Vein endothelial cell (primary cell): ENCODE data around the gene WFDC5. TPM values are rescaled to one million over a fixed set of nuclear protein-coding genes. Genes with fewer than 3 reads are reported as not detected.

ENCODE experiments used
- total RNA-seq: library from RNA; depleted of rRNA; stranded (reverse); fragments of >200 nt; gene quantifications from 2 replicates; pipeline ENCODE4 v1.2.3, GENCODE V29; 2012

The WFDC5 gene
- total RNA-seq: not detected in 2 replicates

GRCh38 chr20:45114465-45115385 lies at the start of gene WFDC5:
WFDC5 (minus strand) TSS chr20:45115174; CDS start chr20:45115083, 91 bp downstream.

GRCh38 chr20:45124365-45124764 lies 9.4 kb upstream of the WFDC5 start, which contains the start of gene WFDC12:
WFDC12 (minus strand) TSS chr20:45124465; CDS start chr20:45124447, 18 bp downstream.

GRCh38 chr20:45100563-45101245 lies 14.3 kb downstream of the WFDC5 start, which contains the start of gene KCNS1:
KCNS1 (minus strand) TSS chr20:45101127; CDS start chr20:45099236, 1,891 bp downstream.

Other genes starting within 250 kb of the WFDC5 start
- 114 and 161 TPM in 2 replicates for gene YWHAB, start 229.5 kb downstream of the WFDC5 start, total RNA-seq
- gene PABPC1L, start 205.1 kb downstream of the WFDC5 start, total RNA-seq: 1.3 and 1.4 TPM in 2 replicates
- 33.3 and 44.5 TPM in 2 replicates for gene TOMM34, start 154.8 kb downstream of the WFDC5 start, total RNA-seq
- gene STK4, start 148.7 kb downstream of the WFDC5 start, total RNA-seq: 24.5 and 29.7 TPM in 2 replicates
- 0.19 and 0.33 TPM in 2 replicates for gene KCNS1, start 14.0 kb downstream of the WFDC5 start, total RNA-seq
- not detected in 2 replicates for gene WFDC12, start 9.3 kb upstream of the WFDC5 start, total RNA-seq
- gene PI3, start 59.7 kb upstream of the WFDC5 start, total RNA-seq: not detected in 2 replicates
- gene SEMG1, start 91.9 kb upstream of the WFDC5 start, total RNA-seq: not detected in 2 replicates
- gene SEMG2, start 106.2 kb upstream of the WFDC5 start, total RNA-seq: not detected in 2 replicates
- not detected in 2 replicates for gene SLPI, start 139.4 kb upstream of the WFDC5 start, total RNA-seq
- gene RBPJL, start 191.7 kb upstream of the WFDC5 start, total RNA-seq: not detected in 2 replicates
- gene MATN4, start 193.1 kb upstream of the WFDC5 start, total RNA-seq: 0.33 TPM in 1 of 2 replicates, not detected in the other
- gene SDC4, start 233.2 kb upstream of the WFDC5 start, total RNA-seq: 36.8 and 59.1 TPM in 2 replicates
- gene SYS1, start 248.0 kb upstream of the WFDC5 start, total RNA-seq: 27.7 and 37.9 TPM in 2 replicates